ENCODE results near the gene IGF2. TPM values are rescaled to one million over a fixed set of nuclear protein-coding genes. Genes with fewer than 3 reads are reported as not detected.

Gene IGF2
- total RNA-seq, 1 experiment from 2014 or later, result not detected

GRCh38 chr11:2086239-2087040 lies 52.7 kb downstream of the IGF2 start:
- no peak for DNase-seq
- no peak overlapping the region for H3K4me3 ChIP-seq
- H3K27me3 ChIP-seq, result 0 out of 2 replicates have a peak, but pooled peaks cover 2% of the 10 kb centered on the region
- H3K9me3 ChIP-seq, result peaks cover 9% of the 10 kb centered on the region
- no peaks in the 10 kb centered on the region for H3K36me3 ChIP-seq

- Histone ChIP-seq H3K27me3 (0 out of 2 replicates have a peak, but pooled peaks cover 2% of the 10 kb centered on the region), H3K9me3 (peaks cover 9% of the 10 kb centered on the region), H3K36me3 (no peaks in the 10 kb centered on the region), H3K4me3 (no peak overlapping the region)
- no peak for DNase-seq
Observed at GRCh38 chr11:2085251-2086066, 53.7 kb downstream of the IGF2 start.

- Histone ChIP-seq H3K4me3 (no peak overlapping the region), H3K36me3 (no peaks in the 10 kb centered on the region), H3K27me3 (0 out of 2 replicates have a peak, but pooled peaks cover 2% of the 10 kb centered on the region), H3K9me3 (peaks cover 9% of the 10 kb centered on the region)
- no peak for DNase-seq
Observed at GRCh38 chr11:2084721-2085120, 54.5 kb downstream of the IGF2 start.

Other genes with a start within 250 kb of the IGF2 start
- not detected in 2 replicates for gene PRR33, start 247.5 kb downstream of the IGF2 start, total RNA-seq (2014; rRNA removed; shearing (Covaris generic); ENCODE audit: low replicate concordance)
- not detected in 2 replicates for gene TNNT3, start 219.7 kb downstream of the IGF2 start, total RNA-seq (2014; rRNA removed; shearing (Covaris generic); ENCODE audit: low replicate concordance)
- gene MRPL23, start 192.1 kb downstream of the IGF2 start, total RNA-seq (2014; rRNA removed; shearing (Covaris generic); ENCODE audit: low replicate concordance), result 26.6 TPM in 1 of 2 replicates, not detected in the other
- not detected in 2 replicates for gene H19, start 141.5 kb downstream of the IGF2 start, total RNA-seq (2014; rRNA removed; shearing (Covaris generic); ENCODE audit: low replicate concordance)
- gene INS, start 21.8 kb upstream of the IGF2 start, total RNA-seq (2014; rRNA removed; shearing (Covaris generic); ENCODE audit: low replicate concordance), result not detected in 2 replicates
- gene TH, start 32.4 kb upstream of the IGF2 start, total RNA-seq (2014; rRNA removed; shearing (Covaris generic); ENCODE audit: low replicate concordance), result not detected in 2 replicates
- gene ASCL2, start 131.2 kb upstream of the IGF2 start, total RNA-seq (2014; rRNA removed; shearing (Covaris generic); ENCODE audit: low replicate concordance), result not detected in 2 replicates
- gene C11orf21, start 162.5 kb upstream of the IGF2 start, total RNA-seq (2014; rRNA removed; shearing (Covaris generic); ENCODE audit: low replicate concordance), result 8.4 and 18.1 TPM in 2 replicates
- gene TSPAN32, start 162.6 kb upstream of the IGF2 start, total RNA-seq (2014; rRNA removed; shearing (Covaris generic); ENCODE audit: low replicate concordance), result 4.3 and 6.0 TPM in 2 replicates
- gene CD81, start 237.9 kb upstream of the IGF2 start, total RNA-seq (2014; rRNA removed; shearing (Covaris generic); ENCODE audit: low replicate concordance), result 141 and 182 TPM in 2 replicates